Activated CD8-positive, alpha-beta T cell treated with anti-CD3 and anti-CD28 coated beads, Interleukin-2, amount 10 ng/mL, durations not matched to agents 7 days and 5 days (primary cell): ENCODE measurements around the gene CHST5. TPM values are rescaled to one million over a fixed set of nuclear protein-coding genes. Genes with fewer than 3 reads are reported as not detected.

Experiments used
- ATAC-seq: fragments of 150-1000 bp; cut with Tn5 transposase; one replicate; pipeline ENCODE4 v1.10.0; 2021; ENCODE audit warnings: moderate library complexity
- CTCF ChIA-PET: fragments of 350-600 bp; sonication (Branson Sonifier 250); formaldehyde crosslinking; loops from one replicate; lab custom pipeline; 2021; ENCODE audit warnings: antibody characterized with exemption; lab: Charles Lee
- POLR2A ChIA-PET: fragments of 350-600 bp; sonication (Branson Sonifier 250); formaldehyde crosslinking; loops from one replicate; lab custom pipeline; 2021; ENCODE audit warnings: antibody characterized with exemption; lab: Charles Lee
- DNase-seq: peaks from one replicate; pipeline ENCODE4 v3.0.0-alpha.2; 2020
- H3K27ac Mint-ChIP-seq: one replicate; pipeline ENCODE4 v1.8.0; 2021; ENCODE audit warnings: mild to moderate bottlenecking, mixed read lengths
- H3K27me3 Mint-ChIP-seq: one replicate; pipeline ENCODE4 v1.8.0; 2021; ENCODE audit warnings: low read depth, mixed read lengths
- H3K36me3 Mint-ChIP-seq: one replicate; pipeline ENCODE4 v1.8.0; 2021; ENCODE audit warnings: low read depth, mixed read lengths
- H3K4me1 Mint-ChIP-seq: one replicate; pipeline ENCODE4 v1.8.0; 2021; ENCODE audit warnings: low read depth, mixed read lengths
- H3K4me3 Mint-ChIP-seq: one replicate; pipeline ENCODE4 v1.8.0; 2021; ENCODE audit warnings: mild to moderate bottlenecking, mixed read lengths
- H3K9me3 Mint-ChIP-seq: one replicate; pipeline ENCODE4 v1.8.0; 2022; ENCODE audit warnings: mixed read lengths; ENCODE audit not compliant: insufficient read depth
- total RNA-seq, 2 experiments: library from RNA; stranded (reverse); gene quantifications; one replicate each; pipeline ENCODE4 v1.2.3, GENCODE V29; 2021

CHST5 gene
- total RNA-seq, result not detected

DNA sequence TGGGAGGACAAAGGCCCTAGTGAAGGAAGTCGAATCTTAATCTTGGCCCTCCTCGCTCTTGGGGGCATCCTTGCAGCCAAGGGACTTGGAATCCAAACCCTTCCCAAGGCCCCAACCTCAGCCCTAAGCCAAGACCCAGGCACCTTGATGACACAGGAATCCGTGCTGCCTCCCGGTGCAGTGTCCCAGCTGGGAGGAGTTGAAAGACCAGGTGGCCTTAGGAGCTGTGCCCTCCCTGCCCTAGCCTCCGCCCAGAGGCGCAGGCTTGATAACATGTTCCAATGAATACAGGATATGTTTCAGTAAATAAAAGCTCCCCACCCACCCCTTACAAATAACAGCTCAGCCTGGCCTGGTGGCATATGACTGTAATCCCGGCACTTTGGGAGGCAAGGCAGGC lies at the start of gene CHST5:
TSS of gene CHST5 (minus strand) at position 208 of the 400 bp plus-strand sequence. CDS start 5,724 bp downstream, outside the sequence.
- ATAC-seq (no peak), DNase-seq (no peak)
- no peak within 1 kb of the TSS for H3K4me3 Mint-ChIP-seq
- ChIA-PET CTCF (interaction anchor here (2.0 kb wide), 1 partner anchor 14 kb away, joined by 7 read pairs; no protein-coding TSS in a partner anchor), POLR2A (no interaction called here)
- H3K4me1 Mint-ChIP-seq, result no peaks in the 10 kb centered on the region
- H3K27ac Mint-ChIP-seq, result no peak within 1 kb of the TSS
- H3K36me3 Mint-ChIP-seq, result no peaks in the 10 kb centered on the region
- no peaks in the 10 kb centered on the region for H3K9me3 Mint-ChIP-seq
- no peaks in the 10 kb centered on the region for H3K27me3 Mint-ChIP-seq

- DNase-seq (no peak), ATAC-seq (no peak)
- H3K27me3 Mint-ChIP-seq, result no peaks in the 10 kb centered on the region
- CTCF ChIA-PET, result no interaction called here
- POLR2A ChIA-PET, result no interaction called here
- peaks cover 12% of the 10 kb centered on the region for H3K36me3 Mint-ChIP-seq
- H3K27ac Mint-ChIP-seq, result no peak overlapping the region
- H3K9me3 Mint-ChIP-seq, result no peaks in the 10 kb centered on the region
- H3K4me1 Mint-ChIP-seq, result peaks cover 3% of the 10 kb centered on the region
- H3K4me3 Mint-ChIP-seq, result no peak overlapping the region
Measured at GRCh38 chr16:75584108-75584507, 48.2 kb upstream of the CHST5 start.

DNA sequence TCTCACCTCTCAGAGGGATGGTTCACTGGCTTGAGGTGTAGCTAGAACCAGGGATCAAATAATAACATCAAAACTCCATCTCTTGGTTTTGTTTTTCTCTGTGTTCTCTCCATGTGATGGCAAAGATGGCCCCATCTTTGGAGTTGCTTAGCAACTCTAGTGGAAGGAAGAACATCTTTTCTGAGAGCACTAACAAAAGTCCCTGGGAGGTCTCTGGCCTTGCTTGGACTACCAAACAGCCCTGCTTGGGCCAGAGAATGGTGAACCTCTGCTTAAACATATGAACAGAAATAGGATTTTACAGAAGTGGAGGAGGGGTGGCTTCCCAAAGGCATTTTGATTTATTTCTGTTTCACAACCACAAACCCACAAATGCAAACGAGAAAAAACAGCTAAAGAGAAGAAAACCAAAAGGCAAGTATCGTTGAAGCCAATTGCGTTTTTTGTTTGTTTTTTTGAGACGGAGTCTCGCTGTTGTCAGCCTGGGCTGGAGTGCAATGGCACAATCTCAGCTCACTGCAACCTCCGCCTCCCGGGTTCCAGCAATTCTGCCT lies 43.5 kb upstream of the CHST5 start:
- Mint-ChIP-seq H3K27ac (no peak overlapping the region), H3K4me3 (no peak overlapping the region), H3K9me3 (no peaks in the 10 kb centered on the region), H3K27me3 (no peaks in the 10 kb centered on the region), H3K36me3 (peaks cover 37% of the 10 kb centered on the region), H3K4me1 (peaks cover 7% of the 10 kb centered on the region)
- ChIA-PET POLR2A (interaction anchor here (1.1 kb wide), 2 partner anchors 13 to 44 kb away, joined by 3 to 4 read pairs; partner anchors contain the start of genes ADAT1 and GABARAPL2), CTCF (interaction anchor here (1.3 to 1.6 kb wide), 2 partner anchors 62 to 114 kb away, joined by 3 to 6 read pairs; no protein-coding TSS in a partner anchor)
- no peak for DNase-seq
- ATAC-seq, result no peak

- no peak overlapping the region for H3K27ac Mint-ChIP-seq
- DNase-seq (no peak), ATAC-seq (no peak)
- H3K36me3 Mint-ChIP-seq, result peaks cover 41% of the 10 kb centered on the region
- no peaks in the 10 kb centered on the region for H3K27me3 Mint-ChIP-seq
- H3K4me3 Mint-ChIP-seq, result no peak overlapping the region
- peaks cover 7% of the 10 kb centered on the region for H3K4me1 Mint-ChIP-seq
- CTCF ChIA-PET, result interaction anchor here (1.3 to 1.6 kb wide), 2 partner anchors 62 to 114 kb away, joined by 3 to 6 read pairs; no protein-coding TSS in a partner anchor
- POLR2A ChIA-PET, result interaction anchor here (1.1 kb wide), 1 partner anchor 12 kb away, joined by 4 read pairs; the partner anchor contains the start of gene GABARAPL2
- H3K9me3 Mint-ChIP-seq, result no peaks in the 10 kb centered on the region
Measured at GRCh38 chr16:75578725-75579124, 42.8 kb upstream of the CHST5 start.

GRCh38 chr16:75578212-75578611 lies 42.3 kb upstream of the CHST5 start:
- ATAC-seq (no peak), DNase-seq (no peak)
- ChIA-PET POLR2A (interaction anchor here (1.1 kb wide), 1 partner anchor 11 kb away, joined by 4 read pairs; the partner anchor contains the start of gene GABARAPL2), CTCF (interaction anchor here (1.3 kb wide), 1 partner anchor 113 kb away, joined by 3 read pairs; no protein-coding TSS in a partner anchor)
- H3K4me3 Mint-ChIP-seq, result no peak overlapping the region
- H3K9me3 Mint-ChIP-seq, result no peaks in the 10 kb centered on the region
- no peaks in the 10 kb centered on the region for H3K27me3 Mint-ChIP-seq
- H3K36me3 Mint-ChIP-seq, result peaks cover 46% of the 10 kb centered on the region
- peaks cover 7% of the 10 kb centered on the region for H3K4me1 Mint-ChIP-seq
- H3K27ac Mint-ChIP-seq, result no peak overlapping the region

DNA sequence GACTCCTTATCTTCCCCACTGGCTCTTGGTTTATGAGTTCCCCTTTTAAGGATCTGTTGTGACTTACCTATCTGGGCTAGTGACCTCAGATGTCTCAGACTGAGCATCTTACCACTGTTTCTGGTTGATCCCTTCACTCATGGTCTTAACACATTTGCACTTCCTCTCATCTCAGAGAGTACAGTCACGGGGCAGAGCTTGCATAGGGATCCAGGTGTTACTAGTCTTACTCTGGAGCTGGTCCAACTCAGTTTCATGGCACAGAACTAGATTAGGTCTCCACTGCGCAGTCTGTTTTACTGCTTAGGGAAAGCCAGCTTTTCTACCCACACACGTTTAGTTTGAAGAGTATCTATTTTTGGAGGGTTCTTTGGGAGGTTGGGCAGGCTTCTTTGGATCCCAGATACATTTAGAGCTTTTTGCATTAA lies 40.5 kb upstream of the CHST5 start:
- ChIA-PET CTCF (interaction anchor here (1.4 kb wide), 1 partner anchor 30 kb away, joined by 4 read pairs; no protein-coding TSS in a partner anchor), POLR2A (interaction anchor here (1.8 kb wide), 1 partner anchor 11 kb away, joined by 3 read pairs; no protein-coding TSS in a partner anchor)
- Mint-ChIP-seq H3K4me1 (peaks cover 7% of the 10 kb centered on the region), H3K4me3 (no peak overlapping the region), H3K27me3 (no peaks in the 10 kb centered on the region), H3K9me3 (no peaks in the 10 kb centered on the region), H3K27ac (no peak overlapping the region), H3K36me3 (peaks cover 55% of the 10 kb centered on the region)
- peak; percentile 44 for ATAC-seq
- no peak for DNase-seq

DNA sequence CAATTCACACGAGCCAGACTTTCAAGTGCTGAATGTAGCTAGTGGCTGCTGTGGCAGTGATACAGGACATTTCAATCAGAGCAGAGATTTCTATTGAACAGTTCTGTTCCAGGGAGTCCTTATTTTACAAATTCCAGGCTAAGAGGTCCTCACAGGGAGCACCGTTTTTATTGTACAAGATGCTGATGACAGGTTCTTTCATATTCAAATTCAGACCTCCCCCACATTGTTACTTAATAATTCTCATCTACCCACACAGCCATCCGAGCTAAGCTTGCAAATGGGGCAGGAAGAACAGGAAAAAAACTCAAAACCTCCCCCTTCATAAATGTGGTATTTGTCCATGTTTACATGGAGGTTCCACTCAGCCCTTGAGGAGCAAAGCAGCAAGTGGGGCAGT lies 40.0 kb upstream of the CHST5 start:
- Mint-ChIP-seq H3K4me3 (no peak overlapping the region), H3K27me3 (no peaks in the 10 kb centered on the region), H3K36me3 (peaks cover 57% of the 10 kb centered on the region), H3K4me1 (peaks cover 7% of the 10 kb centered on the region), H3K9me3 (no peaks in the 10 kb centered on the region), H3K27ac (no peak overlapping the region)
- ATAC-seq (no peak), DNase-seq (no peak)
- CTCF ChIA-PET, result interaction anchor here (1.1 to 1.4 kb wide), 2 partner anchors 31 to 105 kb away, joined by 3 to 4 read pairs; no protein-coding TSS in a partner anchor
- POLR2A ChIA-PET, result interaction anchor here (1.8 kb wide), 1 partner anchor 10 kb away, joined by 3 read pairs; no protein-coding TSS in a partner anchor

GRCh38 chr16:75573955-75574354 lies 38.0 kb upstream of the CHST5 start:
- H3K4me3 Mint-ChIP-seq, result no peak overlapping the region
- no peak overlapping the region for H3K27ac Mint-ChIP-seq
- H3K4me1 Mint-ChIP-seq, result peaks cover 9% of the 10 kb centered on the region
- ATAC-seq (no peak), DNase-seq (no peak)
- POLR2A ChIA-PET, result no interaction called here
- CTCF ChIA-PET, result interaction anchor here (0.7 to 2.3 kb wide), 3 partner anchors 10 to 103 kb away, joined by 3 to 7 read pairs (median 3); no protein-coding TSS in a partner anchor
- H3K27me3 Mint-ChIP-seq, result no peaks in the 10 kb centered on the region
- H3K9me3 Mint-ChIP-seq, result no peaks in the 10 kb centered on the region
- peaks cover 57% of the 10 kb centered on the region for H3K36me3 Mint-ChIP-seq

DNA sequence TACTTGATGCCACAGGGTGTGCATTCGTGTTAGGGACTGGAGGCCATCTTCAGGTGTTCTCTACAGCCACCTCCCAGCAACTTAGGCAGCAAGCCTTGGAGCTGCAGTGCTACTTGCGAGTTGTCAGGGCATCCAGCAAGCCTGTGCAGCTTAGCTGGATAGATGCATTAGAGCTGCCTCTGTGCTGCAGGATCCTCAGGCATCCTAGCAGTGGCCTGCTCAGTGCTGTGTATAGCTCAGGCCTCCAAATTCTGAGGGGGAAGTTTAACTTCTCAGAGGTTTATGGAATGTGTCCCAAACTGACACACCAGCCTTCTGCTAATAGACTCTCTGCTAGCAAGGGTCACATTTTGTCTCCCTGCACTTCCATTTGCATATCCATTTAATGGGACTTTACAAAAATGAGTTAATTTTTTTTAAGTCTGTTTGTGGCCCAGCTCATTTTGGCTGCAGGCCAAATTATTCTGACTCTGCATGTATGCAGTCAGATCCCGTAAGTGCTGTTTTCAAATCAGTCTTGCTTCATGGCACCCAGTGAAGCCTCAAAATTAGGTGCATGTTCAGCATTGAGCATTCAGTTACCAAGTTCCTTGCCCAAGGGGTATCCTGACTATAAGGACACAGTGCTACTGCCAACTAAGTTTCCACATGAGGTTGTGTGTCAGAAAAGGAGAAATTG lies 37.1 kb upstream of the CHST5 start:
- no peak overlapping the region for H3K27ac Mint-ChIP-seq

GRCh38 chr16:75570396-75571065 lies 34.6 kb upstream of the CHST5 start:
- Mint-ChIP-seq H3K4me3 (no peak overlapping the region), H3K27ac (no peak overlapping the region), H3K4me1 (peaks cover 31% of the 10 kb centered on the region), H3K36me3 (peaks cover 49% of the 10 kb centered on the region), H3K27me3 (no peaks in the 10 kb centered on the region), H3K9me3 (no peaks in the 10 kb centered on the region)
- POLR2A ChIA-PET, result no interaction called here
- ATAC-seq, result no peak
- no peak for DNase-seq
- CTCF ChIA-PET, result no interaction called here

More for the DNA sequence above, 37.1 kb upstream of the CHST5 start:
- Mint-ChIP-seq H3K4me1 (peaks cover 16% of the 10 kb centered on the region), H3K27me3 (no peaks in the 10 kb centered on the region), H3K9me3 (no peaks in the 10 kb centered on the region), H3K4me3 (no peak overlapping the region), H3K36me3 (peaks cover 58% of the 10 kb centered on the region)
- DNase-seq, result no peak
- CTCF ChIA-PET, result interaction anchor here (1.0 to 2.3 kb wide), 2 partner anchors 9 to 56 kb away, joined by 3 to 7 read pairs; no protein-coding TSS in a partner anchor
- ATAC-seq, result no peak
- POLR2A ChIA-PET, result no interaction called here

GRCh38 chr16:75567911-75568310 lies 32.0 kb upstream of the CHST5 start:
- peaks cover 31% of the 10 kb centered on the region for H3K36me3 Mint-ChIP-seq
- ATAC-seq (no peak), DNase-seq (no peak)
- H3K9me3 Mint-ChIP-seq, result no peaks in the 10 kb centered on the region
- ChIA-PET POLR2A (interaction anchor here (3.4 to 3.8 kb wide), 3 partner anchors 11 to 80 kb away, joined by 16 to 19 read pairs (median 18); partner anchors contain the start of genes ADAT1, KARS1, TERF2IP and TMEM231), CTCF (interaction anchor here (1.2 to 3.3 kb wide), 4 partner anchors 51 to 134 kb away, joined by 3 to 9 read pairs (median 4); no protein-coding TSS in a partner anchor)
- peaks cover 39% of the 10 kb centered on the region for H3K4me1 Mint-ChIP-seq
- peaks cover 9% of the 10 kb centered on the region for H3K27me3 Mint-ChIP-seq
- H3K27ac Mint-ChIP-seq, result peak overlapping the region; percentile 32
- H3K4me3 Mint-ChIP-seq, result peak overlapping the region; percentile 97
